ENCODE data around the gene SLC28A3.

GRCh38 chr9:84278130-84278529, 62.4 kb downstream of the SLC28A3 start:
- no peak for TF ChIP-seq CTCF (IDR thresholded peaks at IDR 0.05; ENCODE audit: extremely low read depth in 1 of 2, insufficient read depth in 1 of 2, low read depth in 1 of 2, low read length in 2 of 2)
- TF ChIP-seq MAX (IDR thresholded peaks at IDR 0.05; ENCODE audit: insufficient read depth, insufficient read length): no peak
